GM23338 (cell line): ENCODE measurements around the gene RAD51B. TPM values are rescaled to one million over a fixed set of nuclear protein-coding genes. Genes with fewer than 3 reads are reported as not detected.

ENCODE experiments used
- ATAC-seq: fragments of 200-7000 bp; cut with Tn5 transposase; 3 replicates; pipeline ENCODE4 v1.9.1; 2020
- DNase-seq: peaks from one replicate; pipeline ENCODE4 v3.0.0-alpha.2; 2015; ENCODE audit warnings: low spot score
- H2AFZ ChIP-seq: fragments of 200-600 bp; sonication (generic); 2 replicates; pipeline ENCODE4 v1.8.0; 2016; ENCODE audit warnings: antibody characterized with exemption, mild to moderate bottlenecking, moderate library complexity
- H3F3A ChIP-seq: fragments of 200-600 bp; sonication (generic); replicated peaks from 2 replicates; pipeline ENCODE4 v1.8.0; 2017; ENCODE audit warnings: antibody characterized with exemption, mixed run types, low read depth
- H3K27ac ChIP-seq: fragments of 200-600 bp; sonication (generic); 2 replicates; pipeline ENCODE4 v1.6.1; 2016; ENCODE audit warnings: low read depth
- H3K27me3 ChIP-seq: fragments of 200-600 bp; sonication (generic); 2 replicates; pipeline ENCODE4 v1.8.0; 2016; ENCODE audit warnings: mild to moderate bottlenecking, mixed run types, moderate library complexity; ENCODE audit not compliant: insufficient read depth
- H3K36me3 ChIP-seq: fragments of 200-600 bp; sonication (generic); 2 replicates; pipeline ENCODE4 v1.8.0; 2016; ENCODE audit warnings: mild to moderate bottlenecking; ENCODE audit not compliant: insufficient read depth
- H3K4me1 ChIP-seq: fragments of 200-600 bp; sonication (generic); 2 replicates; pipeline ENCODE4 v1.8.0; 2016; ENCODE audit warnings: mild to moderate bottlenecking, moderate library complexity; ENCODE audit not compliant: insufficient read depth
- H3K4me2 ChIP-seq: fragments of 200-600 bp; sonication (generic); 2 replicates; pipeline ENCODE4 v1.7.1; 2017; ENCODE audit warnings: mixed run types
- H3K4me3 ChIP-seq: fragments of 200-600 bp; sonication (generic); 2 replicates; pipeline ENCODE4 v1.6.1; 2016; ENCODE audit warnings: mixed run types
- H3K79me2 ChIP-seq: fragments of 200-600 bp; sonication (generic); replicated peaks from 2 replicates; pipeline ENCODE4 v1.8.0; 2017; ENCODE audit warnings: mild to moderate bottlenecking; ENCODE audit not compliant: insufficient read depth
- H3K9me2 ChIP-seq: fragments of 200-600 bp; sonication (generic); 2 replicates; pipeline ENCODE4 v1.8.0; 2017; ENCODE audit not compliant: insufficient read depth
- H4K20me1 ChIP-seq: fragments of 200-600 bp; sonication (generic); replicated peaks from 2 replicates; pipeline ENCODE4 v1.8.0; 2017; ENCODE audit warnings: mild to moderate bottlenecking; ENCODE audit not compliant: insufficient read depth
- H3K27ac Mint-ChIP-seq: 2 replicates; pipeline ENCODE4 v1.8.0; 2020; ENCODE audit warnings: inconsistent platforms, mild to moderate bottlenecking, moderate library complexity, mixed read lengths
- H3K27me3 Mint-ChIP-seq: 3 replicates; pipeline ENCODE4 v1.8.0; 2022; ENCODE audit warnings: low read depth, mild to moderate bottlenecking, moderate library complexity, mixed read lengths, inconsistent platforms; ENCODE audit not compliant: insufficient read depth, poor library complexity
- H3K36me3 Mint-ChIP-seq: 3 replicates; pipeline ENCODE4 v1.8.0; 2021; ENCODE audit warnings: low read depth, mild to moderate bottlenecking, inconsistent platforms, moderate library complexity, mixed read lengths
- H3K4me1 Mint-ChIP-seq: 3 replicates; pipeline ENCODE4 v1.8.0; 2020; ENCODE audit warnings: mild to moderate bottlenecking, inconsistent platforms, mixed read lengths
- H3K4me3 Mint-ChIP-seq: 3 replicates; pipeline ENCODE4 v1.8.0; 2021; ENCODE audit warnings: moderate library complexity, mild to moderate bottlenecking, inconsistent platforms, mixed read lengths
- H3K9me3 Mint-ChIP-seq: 3 replicates; pipeline ENCODE4 v1.8.0; 2020; ENCODE audit warnings: moderate library complexity, mild to moderate bottlenecking, inconsistent platforms, mixed read lengths
- CREB1 ChIP-seq: fragments of 250-450 bp; sonication (Bioruptor Pico); IDR thresholded peaks from 2 replicates; pipeline ENCODE4 v1.5.0; 2020; ENCODE audit warnings: low read depth, mild to moderate bottlenecking, moderate library complexity
- CTCF ChIP-seq, 2 experiments: fragments of 200-600 bp in 1 of 2; sonication (generic) in 1 of 2; conservative IDR thresholded peaks; 2 replicates each; pipeline versions ENCODE4 v1.5.1 to v1.6.1; 2016 to 2017; ENCODE audit warnings: antibody characterized with exemption in 2 of 2, low read depth in 2 of 2, mild to moderate bottlenecking in 2 of 2, moderate library complexity in 1 of 2
- ETS1 ChIP-seq: IDR thresholded peaks from 2 replicates; pipeline ENCODE4 v1.6.1; 2016; ENCODE audit warnings: antibody characterized with exemption
- EZH2 ChIP-seq: fragments of 200-600 bp; sonication (generic); IDR thresholded peaks from one replicate; pipeline ENCODE4 v1.8.0; 2017; ENCODE audit warnings: antibody characterized with exemption, mild to moderate bottlenecking, low read depth; ENCODE audit not compliant: unreplicated experiment
- EZH2phosphoT487 ChIP-seq: fragments of 200-600 bp; sonication (generic); IDR thresholded peaks from one replicate; pipeline ENCODE4 v1.8.1; 2018; ENCODE audit warnings: antibody characterized with exemption; ENCODE audit not compliant: unreplicated experiment
- JUNB ChIP-seq: IDR thresholded peaks from one replicate; pipeline ENCODE4 v1.6.1; 2016; ENCODE audit warnings: antibody characterized with exemption; ENCODE audit not compliant: unreplicated experiment
- NANOG ChIP-seq: IDR thresholded peaks from 2 replicates; pipeline ENCODE4 v1.6.1; 2016; ENCODE audit warnings: antibody characterized with exemption, borderline replicate concordance
- POLR2AphosphoS5 ChIP-seq: IDR thresholded peaks from 2 replicates; pipeline ENCODE4 v1.6.1; 2016; ENCODE audit warnings: antibody characterized with exemption, low read depth
- REST ChIP-seq: IDR thresholded peaks from one replicate; pipeline ENCODE4 v1.6.1; 2018; ENCODE audit warnings: antibody characterized with exemption; ENCODE audit not compliant: unreplicated experiment
- STAT1 ChIP-seq: IDR thresholded peaks from one replicate; pipeline ENCODE4 v1.6.1; 2016; ENCODE audit warnings: antibody characterized with exemption; ENCODE audit not compliant: unreplicated experiment
- ZNF114 ChIP-seq: fragments of 250-450 bp; sonication (Bioruptor Pico); IDR thresholded peaks from 2 replicates; pipeline ENCODE4 v1.5.0; 2020; ENCODE audit warnings: mild to moderate bottlenecking, moderate library complexity
- ZNF331 ChIP-seq: fragments of 250-450 bp; sonication (Bioruptor Pico); IDR thresholded peaks from 2 replicates; pipeline ENCODE4 v1.5.0; 2020; ENCODE audit warnings: low read depth, mild to moderate bottlenecking, moderate library complexity
- ZNF462 ChIP-seq: fragments of 250-450 bp; sonication (Bioruptor Pico); IDR thresholded peaks from 2 replicates; pipeline ENCODE4 v1.5.0; 2020; ENCODE audit warnings: mild to moderate bottlenecking, moderate library complexity
- polyA plus RNA-seq: library from polyadenylated mRNA; unstranded; fragments of >200 nt; fragmentation: Nextera tagmentation; extraction: Ambion mirVana; gene quantifications from 2 replicates; pipeline ENCODE4 v1.2.1, GENCODE V29; 2016
- total RNA-seq: library from RNA; depleted of rRNA; stranded (reverse); fragments of >200 nt; shearing (Covaris generic); gene quantifications from 2 replicates; pipeline ENCODE4 v1.2.3, GENCODE V29; 2014

Gene RAD51B
- total and polyA plus RNA-seq, 2 experiments from 2014 or later, result 15.7 to 29.1 TPM

DNA sequence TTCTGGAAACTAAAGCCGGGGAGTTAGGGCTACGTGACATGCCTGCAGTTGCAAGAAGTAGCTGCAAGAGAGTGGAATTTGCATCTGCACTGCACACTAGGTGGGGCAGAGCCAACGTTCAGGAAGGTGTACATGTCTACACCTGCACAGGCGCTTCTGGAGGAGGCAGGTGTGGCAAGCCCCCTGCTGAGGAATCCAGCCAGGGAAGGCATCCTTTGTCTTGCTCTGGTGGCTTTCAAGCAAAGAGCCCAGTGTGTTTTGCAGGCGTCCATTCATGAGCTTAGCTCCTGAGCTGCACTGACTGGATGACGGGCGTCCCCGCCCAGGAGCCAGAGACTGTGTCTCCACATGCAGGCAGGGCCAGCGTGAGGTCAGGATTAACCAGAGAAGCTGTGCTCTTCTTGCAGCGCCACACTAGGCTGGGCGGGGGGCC lies 856.9 kb downstream of the RAD51B start:
- no peaks in the 10 kb centered on the region for H3K27me3 ChIP-seq
- H3K27ac ChIP-seq, result no peak overlapping the region
- no peak for TF ChIP-seq REST
- TF ChIP-seq NANOG, result no peak
- no peak for TF ChIP-seq POLR2AphosphoS5
- TF ChIP-seq STAT1, result no peak
- TF ChIP-seq EZH2phosphoT487, result no peak
- TF ChIP-seq EZH2, result no peak
- no peak for TF ChIP-seq ETS1
- no peak for TF ChIP-seq ZNF462 (CRISPR knock-in tag)
- TF ChIP-seq CREB1, result no peak
- TF ChIP-seq ZNF331 (CRISPR knock-in tag), result no peak
- no peak for TF ChIP-seq CTCF (conservative IDR thresholded peaks at IDR 0.05; ENCODE audit: low read depth in 2 of 2)
- TF ChIP-seq ZNF114 (CRISPR knock-in tag), result no peak
- no peak for TF ChIP-seq JUNB
- Mint-ChIP-seq H3K9me3 (no peaks in the 10 kb centered on the region; the same call in 2 of the 3 replicates), H3K4me1 (peaks cover 6% of the 10 kb centered on the region), H3K27ac (no peak overlapping the region), H3K27me3 (peaks cover 2% of the 10 kb centered on the region), H3K36me3 (no peaks in the 10 kb centered on the region), H3K4me3 (no peak overlapping the region)
- H3K4me3 ChIP-seq, result no peak overlapping the region
- peak; percentile 25; the same call in 1 of the 3 replicates for ATAC-seq
- no peaks in the 10 kb centered on the region for H3K79me2 ChIP-seq
- H3K36me3 ChIP-seq, result no peaks in the 10 kb centered on the region
- H2AFZ ChIP-seq, result no peak overlapping the region
- DNase-seq, result no peak
- H3K9me2 ChIP-seq, result peaks cover 20% of the 10 kb centered on the region
- peaks cover 6% of the 10 kb centered on the region; the same call in 1 of the 2 replicates for H3K4me1 ChIP-seq
- H3K4me2 ChIP-seq, result no peak overlapping the region
- peaks cover 13% of the 10 kb centered on the region for H3F3A ChIP-seq
- no peaks in the 10 kb centered on the region for H4K20me1 ChIP-seq
